Upper lobe of left lung (tissue), 4 donors: Measurements from ENCODE around the gene SLC6A18.

Source experiments
- CTCF ChIP-seq, 6 experiments: fragments of 450-650 bp in 4 of 6; fragments of 200-600 bp in 2 of 6; sonication (generic) in 2 of 6; IDR thresholded peaks; one replicate each; pipeline ENCODE4 v1.5.1; 2016 to 2019; ENCODE audit warnings: antibody characterized with exemption in 6 of 6
- EP300 ChIP-seq, 4 donors: sonication (generic); formaldehyde crosslinking; IDR thresholded peaks; one replicate each; pipeline ENCODE4 v1.5.1; 2017; ENCODE audit warnings: antibody characterized with exemption in 4 of 4, control low read depth in 2 of 4
- POLR2A ChIP-seq, 4 donors: fragments of 450-650 bp; IDR thresholded peaks; one replicate each; pipeline ENCODE4 v1.5.1; 2016 to 2017; ENCODE audit warnings: antibody characterized with exemption in 4 of 4, mild to moderate bottlenecking in 2 of 4

GRCh38 chr5:1202026-1202797 lies 23.0 kb upstream of the SLC6A18 start:
- TF ChIP-seq CTCF (IDR thresholded peaks at IDR 0.05) (no peak), POLR2A (IDR thresholded peaks at IDR 0.05) (no peak), EP300 (IDR thresholded peaks at IDR 0.05) (no peak)
